Body of pancreas (tissue), 4 donors: Measurements from ENCODE around the gene SPNS1.

ENCODE experiments used
- POLR2A ChIP-seq, 3 donors: fragments of 450-650 bp; IDR thresholded peaks; one replicate each; pipeline ENCODE4 v1.6.1; 2016; ENCODE audit warnings: antibody characterized with exemption in 3 of 3, mild to moderate bottlenecking in 2 of 3
- TF ChIP-seq, protein P1 (sequence below), 7 experiments: fragments of 450-650 bp in 4 of 7; fragments of 200-600 bp in 3 of 7; sonication (generic) in 3 of 7; IDR thresholded peaks; one replicate each; pipeline ENCODE4 v1.5.1; 2016 to 2019; ENCODE audit warnings: antibody characterized with exemption in 7 of 7

DNA sequence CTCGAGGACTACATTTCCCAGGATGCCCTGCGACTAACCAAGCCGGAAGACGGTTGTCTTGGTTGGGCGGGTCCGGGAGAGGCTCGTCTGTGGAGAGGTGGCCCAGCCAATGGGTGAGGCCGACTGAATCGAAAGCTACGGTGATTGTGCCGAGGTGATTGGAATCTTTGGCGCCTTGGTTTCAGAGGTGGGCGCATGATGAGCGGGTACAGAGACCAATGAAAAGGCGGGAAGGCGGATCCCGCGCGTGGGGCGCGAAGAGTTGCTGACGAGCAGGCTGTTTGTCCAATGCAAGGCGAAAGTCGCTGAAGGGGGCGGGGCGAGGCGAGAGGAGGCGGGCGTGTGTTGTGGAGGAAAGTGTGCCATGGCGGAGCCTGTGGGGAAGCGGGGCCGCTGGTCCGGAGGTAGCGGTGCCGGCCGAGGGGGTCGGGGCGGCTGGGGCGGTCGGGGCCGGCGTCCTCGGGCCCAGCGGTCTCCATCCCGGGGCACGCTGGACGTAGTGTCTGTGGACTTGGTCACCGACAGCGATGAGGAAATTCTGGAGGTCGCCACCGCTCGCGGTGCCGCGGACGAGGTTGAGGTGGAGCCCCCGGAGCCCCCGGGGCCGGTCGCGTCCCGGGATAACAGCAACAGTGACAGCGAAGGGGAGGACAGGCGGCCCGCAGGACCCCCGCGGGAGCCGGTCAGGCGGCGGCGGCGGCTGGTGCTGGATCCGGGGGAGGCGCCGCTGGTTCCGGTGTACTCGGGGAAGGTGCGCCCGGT is 23.7 kb upstream of the SPNS1 start, which contains the start of gene NFATC2IP:
- TF ChIP-seq, protein P1, sequence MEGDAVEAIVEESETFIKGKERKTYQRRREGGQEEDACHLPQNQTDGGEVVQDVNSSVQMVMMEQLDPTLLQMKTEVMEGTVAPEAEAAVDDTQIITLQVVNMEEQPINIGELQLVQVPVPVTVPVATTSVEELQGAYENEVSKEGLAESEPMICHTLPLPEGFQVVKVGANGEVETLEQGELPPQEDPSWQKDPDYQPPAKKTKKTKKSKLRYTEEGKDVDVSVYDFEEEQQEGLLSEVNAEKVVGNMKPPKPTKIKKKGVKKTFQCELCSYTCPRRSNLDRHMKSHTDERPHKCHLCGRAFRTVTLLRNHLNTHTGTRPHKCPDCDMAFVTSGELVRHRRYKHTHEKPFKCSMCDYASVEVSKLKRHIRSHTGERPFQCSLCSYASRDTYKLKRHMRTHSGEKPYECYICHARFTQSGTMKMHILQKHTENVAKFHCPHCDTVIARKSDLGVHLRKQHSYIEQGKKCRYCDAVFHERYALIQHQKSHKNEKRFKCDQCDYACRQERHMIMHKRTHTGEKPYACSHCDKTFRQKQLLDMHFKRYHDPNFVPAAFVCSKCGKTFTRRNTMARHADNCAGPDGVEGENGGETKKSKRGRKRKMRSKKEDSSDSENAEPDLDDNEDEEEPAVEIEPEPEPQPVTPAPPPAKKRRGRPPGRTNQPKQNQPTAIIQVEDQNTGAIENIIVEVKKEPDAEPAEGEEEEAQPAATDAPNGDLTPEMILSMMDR (IDR thresholded peaks at IDR 0.05), result no peak
- TF ChIP-seq POLR2A (IDR thresholded peaks at IDR 0.05), result peak in 2 of 3 donors; percentile 55 to 59
